Pancreas (tissue), 10 donors: Measurements from ENCODE around the gene IFI27. TPM values are rescaled to one million over a fixed set of nuclear protein-coding genes. Genes with fewer than 3 reads are reported as not detected.

Experiments
- ATAC-seq, 4 donors: fragments of 200-7000 bp; cut with Tn5 transposase; one replicate each; pipeline versions ENCODE4 v1.8.0 to v1.9.1; 2020; ENCODE audit warnings: mild to moderate bottlenecking in 4 of 4, moderate library complexity in 4 of 4
- DNase-seq, 6 donors: peaks; one replicate each; pipeline ENCODE4 v3.0.0-alpha.2; 2020
- FAIRE-seq: peaks from 2 replicates; lab custom pipeline; 2012; peaks lifted over from hg19 to GRCh38; lab: Jason Lieb, UNC
- H3K27ac ChIP-seq, 4 donors: fragments of 200-600 bp; sonication (generic); 1 replicate in 3 of 4; 2 replicates in 1 of 4; pipeline versions ENCODE4 v1.5.0 to v1.8.0; 2020
- H3K27me3 ChIP-seq, 4 donors: fragments of 200-600 bp; one replicate each; pipeline ENCODE4 v1.8.0; 2021
- H3K36me3 ChIP-seq, 3 donors: fragments of 200-600 bp; sonication (generic) in 1 of 3; one replicate each; pipeline versions ENCODE4 v1.5.0 to v1.8.0; 2020 to 2021
- H3K4me1 ChIP-seq, 3 donors: fragments of 200-600 bp; one replicate each; pipeline ENCODE4 v1.8.0; 2021
- H3K4me3 ChIP-seq, 4 donors: fragments of 200-600 bp; sonication (generic) in 2 of 4; one replicate each; pipeline versions ENCODE4 v1.5.0 to v1.8.0; 2020 to 2021
- H3K9me3 ChIP-seq, 4 donors: fragments of 200-600 bp; one replicate each; pipeline ENCODE4 v1.8.0; 2021
- CTCF ChIP-seq, 4 donors: fragments of 200-600 bp; sonication (generic) in 3 of 4; IDR thresholded peaks; one replicate each; pipeline versions ENCODE4 v1.5.0 to v1.8.0; 2021; ENCODE audit warnings: antibody characterized with exemption in 4 of 4
- WGBS, 2 donors: extraction: QIAGEN DNeasy Blood & Tissue Kit; methylation state at CpG; one replicate each; pipeline ENCODE4 v1.1.7; 2013; 5-methylcytosine and 5-hydroxymethylcytosine counted together
- intact Hi-C, 3 donors: fragments of 100-400 bp; cut with DNase I; formaldehyde crosslinking; loops; one replicate each; pipeline versions ENCODE4 v1.11.1 to v1.14.2; 2022
- polyA plus RNA-seq, 2 donors: library from polyadenylated mRNA; stranded (reverse); fragments of 200-250 nt; gene quantifications; one replicate each; pipeline ENCODE4 v1.2.3, GENCODE V29; 2013
- total RNA-seq, 6 donors: library from RNA; stranded (reverse); fragmentation: NEBNext Ultra II Directional in 4 of 6; extraction: Animal tissue kit (Norgen Biotek cat#: 25700) in 4 of 6; gene quantifications; one replicate each; pipeline versions ENCODE4 v1.2.1 to v1.2.4, GENCODE V29; 2021 to 2023
- donor health status: healthy with polysubstance abuse.
- donor health status: DM: no; HTN: no; CAD: no; lungs with moderate emphysema.
- donor health status: DM: no; HTN: no; CAD: no.
- donor health status: control.
- donor health status: control.
- donor health status: Bipolar disorder and iron deficiency.
- donor health status: DM: yes; HTN: yes; CAD: no.
- donor health status: DM: no; HTN: no; CAD: no.
- donor health status: DM: no; HTN: no; CAD: no.
- donor health status: DM: yes; HTN: yes; CAD: no.

The IFI27 gene
- total and polyA plus RNA-seq, 8 donors = 8.1 to 78.9 (median 15.1) TPM

DNA sequence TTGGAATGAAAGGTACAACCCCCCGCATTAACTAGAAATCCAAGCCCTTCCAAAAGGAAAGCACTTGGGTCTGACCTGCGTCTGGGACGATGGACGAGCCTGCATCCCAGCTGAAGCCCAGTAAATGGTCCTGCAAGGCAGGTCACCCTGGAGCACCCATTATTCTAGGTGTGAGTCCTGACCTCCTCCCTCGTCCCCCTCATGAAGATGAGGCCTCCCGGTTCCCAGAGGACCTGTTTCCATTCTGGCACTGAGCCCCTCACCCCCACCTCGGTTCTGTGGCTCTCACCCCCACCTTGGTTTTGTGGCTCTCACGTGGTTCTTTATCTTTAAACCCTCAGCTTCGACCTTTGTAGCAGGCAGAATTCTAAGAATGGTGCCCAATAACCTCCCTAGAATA, 7.3 kb downstream of the IFI27 start:
- Histone ChIP-seq H3K27ac (no peak overlapping the region), H3K27me3 (no peaks in the 10 kb centered on the region), H3K9me3 (no peaks in the 10 kb centered on the region), H3K36me3 (no peaks in the 10 kb centered on the region), H3K4me1 (no peaks in the 10 kb centered on the region), H3K4me3 (no peak overlapping the region)
- FAIRE-seq (no peak), DNase-seq (peak in 1 of 6 donors; percentile 9), ATAC-seq (no peak)
- TF ChIP-seq CTCF (IDR thresholded peaks at IDR 0.05) = no peak
- WGBS, 2 donors = 61 to 73% methylated on average over 9 of the region's 9 CpGs
- intact Hi-C loops = no loop called here

DNA sequence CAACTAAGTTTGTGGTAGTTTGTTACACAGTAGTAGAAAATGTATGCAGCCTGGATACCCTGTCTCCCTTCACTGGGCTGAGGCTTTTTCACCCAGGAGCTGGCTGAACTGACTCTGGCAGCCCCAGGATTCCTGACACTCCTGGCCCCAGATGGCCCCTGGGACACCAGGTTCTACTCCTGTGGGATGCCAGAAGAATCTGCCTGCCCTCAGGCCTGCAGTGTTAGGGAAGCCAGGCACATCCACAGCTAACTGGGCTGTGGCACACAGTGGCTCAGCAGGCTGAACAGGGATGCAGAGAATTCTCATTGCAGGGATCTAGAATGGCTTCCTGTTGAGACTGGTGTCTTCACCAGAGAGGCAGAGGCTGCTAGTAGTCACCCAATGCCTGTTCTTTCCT, 8.5 kb downstream of the IFI27 start:
- Histone ChIP-seq H3K36me3 (no peaks in the 10 kb centered on the region), H3K4me1 (no peaks in the 10 kb centered on the region), H3K27me3 (no peaks in the 10 kb centered on the region), H3K4me3 (no peak overlapping the region), H3K27ac (no peak overlapping the region), H3K9me3 (no peaks in the 10 kb centered on the region)
- no peak for TF ChIP-seq CTCF (IDR thresholded peaks at IDR 0.05)
- intact Hi-C loops = no loop called here
- no peak for ATAC-seq
- DNase-seq = peak in 1 of 6 donors; percentile 20
- no peak for FAIRE-seq

DNA sequence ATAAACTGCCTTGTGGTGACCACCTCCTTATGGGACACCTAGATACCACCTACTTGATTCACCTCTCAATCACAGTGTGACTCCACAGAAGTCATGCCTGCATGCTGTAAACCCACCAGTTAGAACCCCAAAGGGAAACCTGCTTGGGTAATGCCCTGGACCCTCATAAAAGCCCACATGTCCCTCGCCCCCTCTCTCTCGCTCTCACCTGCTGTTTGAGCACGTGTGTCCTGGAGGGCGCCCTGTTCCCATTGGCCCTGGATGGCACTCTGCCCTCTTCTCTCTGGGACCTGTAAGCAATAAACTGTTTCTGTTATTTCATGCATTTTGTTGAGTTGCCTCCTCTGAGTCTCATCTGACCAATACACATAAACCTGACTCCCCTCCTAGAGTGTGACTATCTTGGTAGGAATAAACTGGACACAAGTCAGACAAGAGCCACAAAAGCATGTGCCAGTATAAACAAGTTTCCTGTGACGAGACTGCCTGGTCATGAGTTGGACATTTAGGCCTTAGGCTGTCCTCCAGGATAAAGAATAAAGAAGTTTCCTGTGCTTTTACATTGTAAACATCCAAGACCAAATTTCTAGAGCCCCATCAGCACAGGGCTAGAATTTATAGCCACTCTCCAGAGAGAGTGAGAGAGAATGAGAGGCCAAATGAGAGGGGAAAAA, 10.3 kb downstream of the IFI27 start:
- peak in 1 of 6 donors; percentile 13 for DNase-seq

GRCh38 chr14:94121485-94121884, 10.9 kb downstream of the IFI27 start:
- TF ChIP-seq CTCF (IDR thresholded peaks at IDR 0.05) = no peak
- DNase-seq (peak in 1 of 6 donors; percentile 31), FAIRE-seq (no peak), ATAC-seq (no peak)
- Histone ChIP-seq H3K9me3 (no peaks in the 10 kb centered on the region), H3K36me3 (no peaks in the 10 kb centered on the region), H3K4me1 (no peaks in the 10 kb centered on the region), H3K4me3 (no peak overlapping the region), H3K27ac (no peak overlapping the region), H3K27me3 (no peaks in the 10 kb centered on the region)
- intact Hi-C loops = no loop called here
- 59 to 67% methylated on average over 3 of the region's 3 CpGs for WGBS, 2 donors

More for the DNA sequence above, 10.3 kb downstream of the IFI27 start:
- Histone ChIP-seq H3K9me3 (no peaks in the 10 kb centered on the region), H3K27ac (no peak overlapping the region), H3K4me1 (no peaks in the 10 kb centered on the region), H3K36me3 (no peaks in the 10 kb centered on the region), H3K4me3 (no peak overlapping the region), H3K27me3 (no peaks in the 10 kb centered on the region)
- no peak for TF ChIP-seq CTCF (IDR thresholded peaks at IDR 0.05)
- FAIRE-seq (no peak), ATAC-seq (no peak)
- WGBS, 2 donors = 82 to 87% methylated on average over 5 of the region's 5 CpGs
- intact Hi-C loops = no loop called here

GRCh38 chr14:94122438-94122837, 11.9 kb downstream of the IFI27 start:
- no peaks in the 10 kb centered on the region for H3K4me1 ChIP-seq
- ATAC-seq = no peak
- no peak for TF ChIP-seq CTCF (IDR thresholded peaks at IDR 0.05)
- 65 to 86% methylated on average over 3 of the region's 3 CpGs for WGBS, 2 donors
- H3K27ac ChIP-seq = no peak overlapping the region
- H3K4me3 ChIP-seq = no peak overlapping the region
- no peaks in the 10 kb centered on the region for H3K36me3 ChIP-seq
- no peaks in the 10 kb centered on the region for H3K27me3 ChIP-seq
- intact Hi-C loops = no loop called here
- no peaks in the 10 kb centered on the region for H3K9me3 ChIP-seq
- DNase-seq = peak in 1 of 6 donors; percentile 20
- FAIRE-seq = no peak
